Left cardiac atrium (tissue), 4 donors: ENCODE data around the gene PNLIP. TPM values are rescaled to one million over a fixed set of nuclear protein-coding genes. Genes with fewer than 3 reads are reported as not detected.

Source experiments
- ATAC-seq, 2 donors: fragments of 200-7000 bp; cut with Tn5 transposase; one replicate each; pipeline ENCODE4 v1.9.1; 2020; ENCODE audit warnings: mild to moderate bottlenecking in 2 of 2, moderate library complexity in 2 of 2
- DNase-seq: peaks from one replicate; pipeline ENCODE4 v3.0.0-alpha.2; 2020
- intact Hi-C, 2 donors: fragments of 100-400 bp; cut with DNase I; formaldehyde crosslinking; loops; one replicate each; pipeline versions ENCODE4 v1.14.1 to v1.15.1; 2022 to 2023
- long read RNA-seq: library from polyadenylated mRNA; unstranded; transcript quantifications from one replicate; pipeline ENCODE4 v2.0.0, GENCODE V29; 2021
- total RNA-seq, 2 donors: library from RNA; stranded (reverse); fragmentation: NEBNext Ultra II Directional; extraction: Animal tissue kit (Norgen Biotek cat#: 25700); gene quantifications; one replicate each; pipeline ENCODE4 v1.2.1, GENCODE V29; 2021
- donor health status: DM: no; HTN: yes; CAD: no.
- donor health status: DM: no; HTN: yes; CAD: no; lungs with severe emphysema.
- donor health status: DM: yes; HTN: yes; CAD: no.
- donor health status: Dilated cardiomyopathy.

The PNLIP gene
- not detected for total RNA-seq
- long read RNA-seq = 0 reads

- DNase-seq = no peak
- no peak for ATAC-seq
- intact Hi-C loops = no loop called here
Measured at GRCh38 chr10:116545756-116546155, at the start of gene PNLIP. Gene PNLIP (plus strand): TSS chr10:116545931. CDS start chr10:116546093, 162 bp downstream.

- DNase-seq (no peak), ATAC-seq (no peak)
- intact Hi-C loops = no loop called here
Measured at GRCh38 chr10:116504786-116505185, 40.9 kb upstream of the PNLIP start.

- intact Hi-C loops = no loop called here
- DNase-seq (no peak), ATAC-seq (no peak)
Measured at GRCh38 chr10:116510565-116510964, 35.2 kb upstream of the PNLIP start.

- ATAC-seq (no peak), DNase-seq (no peak)
- intact Hi-C loops = no loop called here
Measured at GRCh38 chr10:116511365-116511764, 34.4 kb upstream of the PNLIP start.

- intact Hi-C loops = no loop called here
- no peak for DNase-seq
- no peak for ATAC-seq
Measured at GRCh38 chr10:116521424-116522290, 24.1 kb upstream of the PNLIP start.

- intact Hi-C loops = no loop called here
- ATAC-seq (no peak), DNase-seq (no peak)
Measured at GRCh38 chr10:116522803-116523381, 22.8 kb upstream of the PNLIP start.

- intact Hi-C loops = no loop called here
- ATAC-seq = no peak
- no peak for DNase-seq
Measured at GRCh38 chr10:116524736-116525135, 21.0 kb upstream of the PNLIP start.

- DNase-seq (no peak), ATAC-seq (no peak)
- intact Hi-C loops = no loop called here
Measured at GRCh38 chr10:116526219-116526618, 19.5 kb upstream of the PNLIP start.

GRCh38 chr10:116536810-116537209, 8.9 kb upstream of the PNLIP start:
- intact Hi-C loops = no loop called here
- no peak for ATAC-seq
- no peak for DNase-seq

- ATAC-seq = no peak
- intact Hi-C loops = no loop called here
- DNase-seq = no peak
Measured at GRCh38 chr10:116538456-116538855, 7.3 kb upstream of the PNLIP start.

- intact Hi-C loops = no loop called here
- no peak for DNase-seq
Measured at GRCh38 chr10:116538992-116539391, 6.7 kb upstream of the PNLIP start.

GRCh38 chr10:116540814-116541213, 4.9 kb upstream of the PNLIP start:
- intact Hi-C loops = no loop called here
- DNase-seq = no peak
- ATAC-seq = no peak

More at GRCh38 chr10:116538992-116539391, 6.7 kb upstream of the PNLIP start:
- ATAC-seq = no peak

- intact Hi-C loops = no loop called here
- ATAC-seq = no peak
Measured at GRCh38 chr10:116542007-116542677, 3.6 kb upstream of the PNLIP start.

GRCh38 chr10:116545122-116545521, 609 bp upstream of the PNLIP start:
- intact Hi-C loops = no loop called here
- ATAC-seq = no peak
- DNase-seq = no peak

More at GRCh38 chr10:116542007-116542677, 3.6 kb upstream of the PNLIP start:
- no peak for DNase-seq

- ATAC-seq = no peak
- intact Hi-C loops = no loop called here
- DNase-seq = no peak
Measured at GRCh38 chr10:116548301-116548700, 2.6 kb downstream of the PNLIP start.

GRCh38 chr10:116553378-116553980, 7.7 kb downstream of the PNLIP start:
- DNase-seq (no peak), ATAC-seq (no peak)
- intact Hi-C loops = no loop called here

- no peak for DNase-seq
- no peak for ATAC-seq
- intact Hi-C loops = no loop called here
Measured at GRCh38 chr10:116554628-116555027, 8.9 kb downstream of the PNLIP start.

- ATAC-seq = no peak
- intact Hi-C loops = no loop called here
- no peak for DNase-seq
Measured at GRCh38 chr10:116555880-116556279, 10.1 kb downstream of the PNLIP start.

GRCh38 chr10:116557305-116557880, 11.7 kb downstream of the PNLIP start:
- DNase-seq (no peak), ATAC-seq (no peak)
- intact Hi-C loops = no loop called here
